Prostate gland (tissue), 2 donors: ENCODE measurements around the gene RANBP1.

ENCODE experiments used
- CTCF ChIP-seq, 4 experiments: fragments of 200-600 bp in 2 of 4; fragments of 450-650 bp in 2 of 4; sonication (generic) in 2 of 4; IDR thresholded peaks; 1 replicate in 3 of 4; 2 replicates in 1 of 4; pipeline ENCODE4 v1.5.1; 2016 to 2019; ENCODE audit warnings: antibody characterized with exemption in 4 of 4, mild to moderate bottlenecking in 2 of 4, moderate library complexity in 2 of 4
- POLR2A ChIP-seq: fragments of 450-650 bp; IDR thresholded peaks from one replicate; pipeline ENCODE4 v1.6.1; 2016; ENCODE audit warnings: antibody characterized with exemption, mild to moderate bottlenecking
- POLR2AphosphoS5 ChIP-seq: sonication (generic); formaldehyde crosslinking; IDR thresholded peaks from one replicate; pipeline ENCODE4 v1.6.1; 2017; ENCODE audit warnings: antibody characterized with exemption

- TF ChIP-seq CTCF (IDR thresholded peaks at IDR 0.05) = no peak
- TF ChIP-seq POLR2AphosphoS5 = no peak
- no peak for TF ChIP-seq POLR2A
Measured at GRCh38 chr22:20087319-20088262, 28.3 kb upstream of the RANBP1 start.
